Inflammatory macrophage treated with lipopolysaccharide for 1 hour (primary cell): ENCODE measurements around the gene ZSCAN25.
A peak's percentile ranks its signal among the peaks of the same experiment; 100 is the strongest.
"Not testable (repeated sequence)": the region's sequence is repeated elsewhere in the genome, so short reads cannot be mapped to it uniquely, and the experiment has no call there.

Experiments
- DNase-seq, 2 donors: peaks; one replicate each; pipeline ENCODE4 v3.0.0-alpha.2; 2020 to 2022

ZSCAN25 gene

DNA sequence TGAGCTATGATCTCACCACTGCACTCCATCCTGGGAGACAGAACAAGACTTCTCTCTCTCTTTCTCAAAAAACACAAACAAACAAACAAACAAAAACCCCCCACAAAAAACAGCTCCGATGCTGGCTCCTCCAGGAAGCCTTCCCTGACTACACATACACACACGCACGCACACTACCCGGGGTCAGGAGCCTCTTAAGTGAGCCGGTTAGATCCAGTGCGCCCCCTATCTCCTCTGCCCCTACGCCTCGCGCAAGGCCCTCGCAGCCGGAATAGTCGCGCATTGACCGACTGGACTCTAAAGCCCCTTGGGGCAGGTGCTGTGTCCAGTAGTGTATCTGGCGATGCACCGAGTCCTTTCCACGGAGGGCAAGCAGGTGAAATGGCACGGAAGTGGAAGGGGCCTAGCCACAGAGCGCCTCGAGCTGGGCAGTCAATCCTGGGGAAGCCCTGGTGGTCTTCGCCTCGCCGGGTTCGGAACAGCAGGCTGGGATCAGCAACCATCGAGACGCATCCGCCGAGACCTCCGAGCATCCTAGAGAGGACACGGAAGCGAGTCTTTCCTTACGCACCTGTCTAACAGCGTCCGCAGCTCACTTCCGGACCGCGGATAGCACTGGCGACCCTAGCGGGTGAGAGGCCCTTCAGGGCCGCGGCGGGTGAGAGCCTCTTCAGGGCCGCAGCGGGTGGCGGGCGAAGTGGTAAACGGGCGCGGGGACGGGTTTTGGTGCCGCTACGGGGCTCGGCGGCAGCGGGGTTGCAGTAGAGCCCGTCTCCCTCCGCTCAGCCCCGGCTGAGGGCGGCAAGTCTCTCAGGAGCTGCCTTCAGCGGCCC, at the start of gene ZSCAN25:
Gene ZSCAN25, plus strand, starts transcription at position 588 of the 833 bp plus-strand sequence. CDS start 2,661 bp downstream, outside the sequence.
- DNase-seq, result peak; percentile 71 to 83

DNA sequence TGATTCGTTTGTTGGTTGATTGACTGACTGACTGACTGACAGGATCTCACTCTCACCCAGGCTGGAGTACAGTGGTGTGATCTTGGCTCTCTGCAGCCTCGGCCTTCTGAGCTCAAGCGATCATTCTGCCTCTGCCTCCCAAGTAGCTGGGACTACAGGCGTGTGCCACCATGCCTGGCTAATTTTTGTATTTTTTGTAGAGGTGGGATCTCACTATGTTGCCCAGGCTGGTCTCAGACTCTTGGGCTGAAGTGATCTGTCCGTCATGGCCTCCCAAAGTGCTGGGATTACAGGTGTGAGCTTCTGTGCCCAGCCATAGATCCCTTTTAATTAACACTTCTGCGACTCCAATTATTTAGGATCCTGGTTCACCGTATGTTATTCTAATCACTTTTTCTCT, 48.0 kb upstream of the ZSCAN25 start:
- not testable (repeated sequence) for DNase-seq

DNA sequence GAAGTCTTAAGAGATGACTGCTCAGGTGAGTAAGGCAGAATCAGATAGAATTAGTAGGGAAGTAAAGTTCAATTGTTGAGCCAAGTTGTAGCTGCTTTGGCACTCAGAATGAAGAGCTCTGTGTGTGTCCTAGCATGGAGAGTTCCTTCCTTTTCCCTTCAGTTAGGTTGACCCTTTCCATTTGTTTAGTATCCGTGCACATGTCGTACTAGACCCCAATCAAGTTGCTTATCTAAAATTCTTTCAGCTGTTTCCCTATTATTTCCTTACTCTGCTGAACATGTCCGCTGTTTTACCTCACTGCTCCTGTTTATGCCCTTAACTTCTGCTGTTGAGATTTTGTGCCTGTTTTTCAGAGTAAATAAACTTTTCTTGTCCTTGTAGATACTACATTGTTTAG, 45.0 kb upstream of the ZSCAN25 start:
- DNase-seq, result no peak

DNA sequence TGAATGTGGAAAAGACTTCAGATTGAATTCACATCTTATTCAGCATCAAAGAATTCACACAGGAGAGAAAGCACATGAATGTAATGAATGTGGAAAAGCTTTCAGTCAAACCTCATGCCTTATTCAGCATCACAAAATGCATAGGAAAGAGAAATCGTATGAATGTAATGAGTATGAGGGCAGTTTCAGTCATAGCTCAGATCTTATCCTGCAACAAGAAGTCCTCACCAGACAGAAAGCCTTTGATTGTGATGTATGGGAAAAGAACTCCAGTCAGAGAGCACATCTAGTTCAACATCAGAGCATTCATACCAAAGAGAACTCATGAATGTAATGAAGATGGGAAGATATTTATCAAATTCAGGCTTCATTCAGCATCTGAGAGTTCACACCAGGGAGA, 43.5 kb upstream of the ZSCAN25 start:
- no peak for DNase-seq

DNA sequence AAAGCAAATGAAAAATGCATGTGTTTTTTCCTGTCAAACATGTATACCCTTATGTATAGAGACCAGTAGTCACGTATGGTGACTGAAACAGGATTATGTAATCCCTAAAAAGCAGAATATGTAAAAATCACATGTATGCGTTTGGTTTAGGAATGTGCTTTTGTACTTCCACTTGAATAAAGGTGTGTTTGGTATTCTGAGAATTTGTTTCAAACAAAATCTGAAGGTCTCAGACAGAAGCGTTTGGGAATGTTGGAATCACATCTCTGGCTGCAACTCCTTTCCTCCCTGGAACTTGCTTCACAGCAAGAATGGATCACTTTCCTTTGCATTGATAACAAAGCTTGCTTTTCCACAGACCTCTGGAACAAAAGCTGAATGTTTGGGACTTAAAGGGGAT, 40.5 kb upstream of the ZSCAN25 start:
- no peak for DNase-seq

DNA sequence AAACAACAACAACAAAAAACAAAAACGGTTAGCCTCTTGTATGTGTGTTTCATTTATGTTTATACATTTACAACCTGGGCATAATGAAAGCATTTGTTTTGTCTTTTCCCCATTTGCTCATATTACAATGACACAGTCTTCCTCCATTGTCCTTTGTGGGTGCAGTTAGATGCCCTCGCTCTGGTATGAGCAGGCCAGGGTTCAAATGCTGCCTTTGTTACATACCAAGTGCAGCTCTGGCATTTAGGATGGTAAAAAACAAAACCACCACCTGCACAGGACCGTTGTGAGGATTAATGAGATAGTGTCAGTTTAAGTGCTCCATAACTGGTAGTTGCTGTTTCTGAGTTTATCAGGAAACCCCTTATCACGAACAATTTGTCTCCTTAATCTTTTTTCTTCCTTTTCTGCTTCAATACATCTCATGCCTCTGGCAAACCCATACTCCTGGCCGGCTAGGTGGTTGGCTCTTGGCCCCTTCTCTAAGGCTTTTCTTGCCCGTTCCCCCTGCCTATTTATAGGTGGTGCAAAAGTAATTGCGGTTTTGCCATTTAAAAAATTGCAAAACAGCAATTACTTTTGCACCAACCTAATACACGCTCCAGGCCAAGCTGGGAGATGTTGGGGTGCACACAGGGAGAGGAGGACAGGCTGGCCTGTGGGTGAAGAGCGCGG, 37.3 kb upstream of the ZSCAN25 start:
- DNase-seq, result no peak

DNA sequence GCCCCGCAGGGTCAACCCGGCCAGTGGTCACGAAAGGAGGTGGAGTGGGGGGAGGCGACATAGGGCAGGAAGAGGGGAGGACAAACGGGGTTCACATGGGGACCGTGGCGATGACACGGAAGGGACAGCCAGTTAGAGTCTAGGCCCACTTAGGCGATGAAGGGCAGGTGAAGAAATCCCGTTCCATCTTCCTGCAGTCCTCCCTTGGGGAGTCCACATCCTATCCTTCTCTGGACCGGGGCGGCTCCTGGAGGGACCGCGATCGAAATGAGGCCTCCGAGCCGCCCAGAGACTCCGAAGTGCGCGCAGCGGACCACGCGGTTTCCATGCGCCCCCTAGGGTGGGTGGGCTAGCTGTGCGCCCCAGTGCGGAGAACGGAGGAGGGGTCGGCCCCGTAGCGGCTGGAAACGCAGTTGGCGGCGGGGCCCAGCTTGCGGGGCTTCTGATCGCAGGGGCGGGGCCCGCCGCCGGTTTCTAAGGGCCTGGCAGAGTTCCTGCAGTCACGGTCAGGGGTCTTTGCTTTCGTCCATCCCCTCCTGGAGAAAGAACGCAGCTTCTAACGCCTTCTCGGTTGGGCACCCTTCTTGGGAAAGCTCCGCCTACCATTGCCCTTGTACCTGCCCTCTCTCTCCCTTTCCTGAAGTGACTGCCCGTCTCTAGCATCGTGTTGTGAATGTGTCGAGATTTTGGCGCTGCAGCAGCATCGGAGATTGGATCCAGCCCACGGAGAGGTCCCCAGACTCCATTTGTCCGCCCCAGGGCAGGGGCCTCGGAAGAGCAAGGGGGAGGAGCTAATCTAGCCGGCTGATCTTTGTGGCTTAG, 36.6 kb upstream of the ZSCAN25 start:
- DNase-seq, result no peak

DNA sequence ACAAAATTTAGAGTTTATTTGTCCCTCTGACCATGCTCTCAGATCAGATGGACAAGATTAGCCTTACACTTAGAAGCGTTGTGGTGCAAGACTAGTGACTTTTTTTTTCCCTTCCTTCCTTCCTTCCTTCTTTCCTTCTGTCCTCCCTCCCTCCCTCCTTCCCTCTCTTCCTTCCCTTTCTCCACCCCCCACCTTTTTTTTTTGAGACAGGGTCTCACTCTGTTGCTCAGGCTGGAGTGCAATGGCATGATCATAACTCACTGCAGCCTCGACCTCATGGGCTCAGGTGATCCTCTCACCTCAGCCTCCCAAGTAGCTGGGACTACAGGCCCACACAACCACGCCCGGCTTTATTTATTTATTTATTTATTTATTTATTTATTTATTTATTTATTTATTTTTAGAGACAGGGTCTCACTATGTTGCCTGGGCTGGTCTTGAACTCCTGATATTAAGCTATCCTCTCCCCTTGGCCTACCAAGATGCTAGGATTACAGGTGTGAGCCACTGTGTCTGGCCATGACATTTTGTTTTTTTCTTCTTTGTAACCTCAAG, 35.9 kb upstream of the ZSCAN25 start:
- DNase-seq, result not testable (repeated sequence)

DNA sequence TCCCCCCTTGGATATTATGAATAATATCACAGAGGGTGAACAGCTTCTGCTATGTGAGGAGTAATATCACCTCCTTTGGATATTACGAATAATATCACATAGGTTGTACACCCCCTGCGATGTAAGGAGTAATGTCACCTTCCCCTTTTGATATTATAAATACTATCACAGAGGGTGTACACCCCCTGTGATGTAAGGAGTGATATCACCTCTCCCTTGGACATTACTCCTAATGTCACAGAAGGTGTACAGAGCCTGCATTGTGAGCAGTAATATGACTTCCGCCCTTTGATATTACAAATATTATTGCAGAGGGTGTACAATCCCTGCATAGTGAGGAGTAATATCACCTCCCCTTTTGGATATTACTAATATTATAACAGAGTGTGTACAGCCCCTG, 27.9 kb upstream of the ZSCAN25 start:
- no peak for DNase-seq

DNA sequence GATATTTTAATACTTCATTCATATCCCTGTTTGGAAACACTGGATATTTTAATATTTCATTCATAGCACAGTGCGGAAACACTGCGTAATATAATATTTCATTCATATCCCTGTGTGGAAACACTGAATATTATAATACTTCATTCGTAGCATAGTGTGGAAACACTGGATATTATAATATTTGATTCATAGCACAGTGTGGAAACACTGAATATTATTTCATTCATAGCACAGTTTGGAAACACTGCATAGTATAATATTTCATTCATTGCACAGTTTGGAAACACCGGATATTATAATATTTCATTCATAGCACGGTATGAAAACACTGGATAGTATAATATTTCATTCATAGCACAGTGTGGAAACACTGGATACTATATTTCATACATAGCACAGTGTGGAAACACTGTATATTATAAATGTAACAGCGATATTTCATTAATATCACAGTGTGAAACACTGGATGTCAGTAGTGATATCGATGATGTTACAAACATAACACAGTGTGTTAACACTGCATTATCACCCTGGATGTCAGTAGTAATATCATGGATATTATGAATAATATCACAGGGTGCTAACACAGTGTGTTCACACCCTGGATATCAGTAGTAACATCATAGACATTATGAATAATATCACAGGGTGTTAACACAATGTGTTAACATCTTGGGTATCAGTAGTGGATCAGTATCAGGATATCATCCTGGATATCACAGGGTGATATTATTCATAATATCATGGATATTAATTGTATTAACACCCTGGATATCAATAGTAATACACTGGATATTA, 21.6 kb upstream of the ZSCAN25 start:
- DNase-seq, result peak; percentile 40 to 53

DNA sequence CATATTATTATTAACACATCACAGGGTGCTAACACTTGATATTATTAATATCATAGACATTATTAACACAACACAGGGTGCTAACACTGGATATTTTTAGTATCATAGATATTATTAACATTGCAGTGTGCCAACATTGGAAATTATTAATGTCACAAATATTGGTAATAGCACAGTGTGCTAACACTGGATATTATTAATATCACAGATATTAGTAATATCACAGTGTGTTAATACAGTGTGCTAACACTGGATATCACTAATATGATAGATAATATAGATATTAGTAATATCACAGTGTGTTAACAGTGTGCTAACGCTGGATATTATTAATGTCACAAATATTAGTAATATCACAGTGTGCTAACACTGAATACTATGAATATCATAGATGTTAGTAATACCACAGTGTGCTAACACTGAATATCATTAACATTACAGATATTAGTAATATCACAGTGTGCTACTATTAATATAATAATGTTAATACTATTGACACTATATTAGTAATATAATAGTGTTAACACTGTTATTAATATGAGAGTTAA, 20.3 kb upstream of the ZSCAN25 start:
- DNase-seq, result no peak

DNA sequence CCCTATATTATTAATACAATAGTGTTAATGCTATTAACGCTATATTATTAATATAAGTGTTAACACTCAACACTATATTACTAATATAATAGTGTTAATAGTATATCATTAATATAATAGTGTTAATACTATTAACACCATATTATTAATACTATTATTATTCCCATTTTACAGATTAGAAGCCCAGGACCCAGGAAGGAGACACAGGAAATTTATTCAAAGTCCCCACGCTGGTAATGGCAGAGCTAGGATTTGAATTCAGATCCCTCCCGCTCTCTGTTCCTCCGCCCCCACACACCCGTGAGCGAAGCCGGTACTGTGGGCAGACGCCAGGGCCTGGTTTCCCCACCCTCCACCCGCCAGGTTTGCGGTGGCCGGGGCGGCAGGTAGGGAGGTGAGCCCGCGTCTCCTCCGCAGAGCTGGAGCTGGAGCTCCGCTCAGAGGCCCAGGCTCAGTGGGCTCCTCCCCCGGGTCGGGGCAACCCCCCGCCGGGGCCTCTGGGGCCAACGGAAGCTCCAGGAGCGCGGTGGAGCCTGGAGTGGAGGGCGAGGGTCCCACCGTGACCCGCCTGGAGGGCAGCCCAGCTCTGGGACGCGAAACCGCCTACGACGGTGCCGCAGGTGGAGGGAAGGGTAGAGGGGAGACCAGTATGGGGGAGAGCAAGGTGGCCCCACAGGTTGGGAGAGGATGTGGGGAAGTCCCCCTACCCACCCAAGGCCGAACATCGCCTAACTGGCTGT, 18.8 kb upstream of the ZSCAN25 start, which contains the start of gene TMEM225B:
Gene TMEM225B, plus strand, starts transcription at position 506 of the 740 bp plus-strand sequence. CDS start 6,122 bp downstream, outside the sequence.
- no peak for DNase-seq

DNA sequence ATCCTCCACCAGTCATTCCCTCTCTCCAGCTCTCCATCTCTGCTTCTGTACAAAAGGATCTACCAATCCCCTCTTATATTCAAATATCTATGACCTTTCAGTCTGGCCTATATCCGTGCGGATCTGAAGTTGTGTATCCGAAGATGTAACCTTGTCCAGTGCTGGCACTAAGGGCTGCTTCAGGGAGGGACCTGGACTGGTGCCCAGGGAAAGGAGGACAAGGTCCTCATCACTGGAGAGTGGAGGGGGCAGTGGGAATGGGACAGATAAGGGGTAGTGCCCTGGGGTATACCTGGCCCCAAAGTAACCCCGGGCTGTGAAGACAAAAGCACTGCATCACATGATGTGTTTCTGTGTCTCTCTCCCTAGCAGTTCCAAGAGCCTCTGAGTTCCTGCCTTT, 16.9 kb upstream of the ZSCAN25 start:
- DNase-seq, result no peak

DNA sequence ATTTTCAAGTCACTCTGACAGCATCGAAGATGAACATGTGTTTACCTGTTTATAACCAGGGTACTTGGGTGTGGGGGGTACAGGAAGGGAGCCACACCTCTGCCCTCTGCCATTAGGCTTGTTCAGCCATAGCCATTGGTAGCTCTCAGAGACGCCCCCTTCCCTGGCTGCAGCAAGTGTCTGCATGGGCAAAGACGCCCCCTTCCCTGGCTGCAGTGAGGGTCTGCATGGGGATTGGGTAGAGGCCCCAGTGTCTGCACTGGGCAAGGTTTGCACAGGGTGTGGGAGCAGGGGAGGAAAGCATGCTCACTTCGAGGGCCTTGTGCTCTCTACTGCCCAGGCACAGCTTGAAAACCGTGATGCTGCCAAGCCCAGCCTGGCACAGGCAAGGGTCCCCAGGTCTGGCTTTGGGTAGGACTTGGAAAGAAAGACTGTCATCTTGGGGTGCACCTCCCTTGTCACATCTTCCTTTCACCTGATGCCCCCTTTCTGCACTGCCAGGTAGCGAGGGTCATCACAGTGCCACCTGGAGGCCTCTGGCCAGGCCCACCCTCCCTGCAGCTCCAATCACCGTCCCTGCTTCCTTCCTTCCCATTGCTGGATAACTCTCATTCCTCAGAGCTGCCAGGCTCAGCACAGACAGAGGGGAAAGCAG, 15.0 kb upstream of the ZSCAN25 start:
- no peak for DNase-seq

DNA sequence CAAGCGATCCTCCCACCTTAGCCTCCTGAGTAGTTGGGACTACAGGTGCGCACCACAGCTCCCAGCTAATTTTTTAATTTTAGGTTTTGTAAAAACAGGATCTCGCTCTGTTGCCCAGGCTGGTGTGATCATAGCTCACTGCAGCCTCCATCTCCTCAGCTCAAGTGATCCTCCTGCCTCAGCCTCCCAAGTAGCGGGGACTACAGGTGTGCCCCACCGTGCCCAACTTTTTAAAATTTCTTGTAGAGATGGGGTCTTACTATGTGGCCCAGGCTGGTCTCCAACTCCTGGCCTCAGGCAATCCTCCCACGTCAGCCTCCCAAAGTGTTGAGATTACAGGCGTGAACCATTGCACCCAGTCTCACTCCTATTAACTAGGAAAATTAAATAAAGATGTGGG, 11.2 kb upstream of the ZSCAN25 start:
- no peak for DNase-seq

DNA sequence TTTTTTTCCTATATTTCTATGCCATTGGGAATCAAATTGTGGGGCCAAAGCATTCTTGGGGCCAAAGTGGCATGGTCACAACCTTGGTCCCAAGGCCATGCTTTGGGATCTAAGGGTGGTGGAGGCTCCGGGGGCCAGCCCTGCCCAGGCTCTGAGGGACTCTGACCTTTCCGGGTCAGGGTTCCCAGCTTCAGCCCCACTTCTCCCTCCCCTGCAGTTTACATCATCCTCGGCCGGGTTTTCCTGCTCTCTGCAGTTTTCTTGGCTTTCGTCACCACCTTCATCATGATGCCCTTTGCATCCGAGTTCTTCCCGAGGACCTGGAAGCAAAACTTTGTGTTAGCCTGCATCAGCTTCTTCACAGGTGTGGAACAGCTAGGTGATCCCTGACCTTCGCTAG, 10.2 kb upstream of the ZSCAN25 start:
- no peak for DNase-seq

DNA sequence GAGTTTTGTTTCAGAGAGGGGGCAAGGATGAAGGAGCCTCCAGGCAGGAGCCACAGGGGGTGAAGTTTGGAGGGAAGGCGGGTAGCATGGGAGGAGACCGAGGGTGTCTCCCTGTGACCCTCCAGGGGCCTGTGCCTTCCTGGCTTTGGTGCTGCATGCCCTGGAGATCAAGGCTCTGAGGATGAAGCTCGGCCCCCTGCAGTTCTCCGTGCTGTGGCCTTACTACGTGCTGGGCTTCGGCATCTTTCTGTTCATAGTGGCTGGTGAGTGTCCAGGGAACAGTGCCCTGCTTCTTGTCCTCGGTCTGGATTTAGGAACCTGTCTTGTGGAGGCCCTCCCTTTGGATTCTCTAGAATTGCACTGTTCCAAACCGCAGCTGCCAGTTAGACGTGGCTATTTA, 9.2 kb upstream of the ZSCAN25 start:
- DNase-seq, result no peak

DNA sequence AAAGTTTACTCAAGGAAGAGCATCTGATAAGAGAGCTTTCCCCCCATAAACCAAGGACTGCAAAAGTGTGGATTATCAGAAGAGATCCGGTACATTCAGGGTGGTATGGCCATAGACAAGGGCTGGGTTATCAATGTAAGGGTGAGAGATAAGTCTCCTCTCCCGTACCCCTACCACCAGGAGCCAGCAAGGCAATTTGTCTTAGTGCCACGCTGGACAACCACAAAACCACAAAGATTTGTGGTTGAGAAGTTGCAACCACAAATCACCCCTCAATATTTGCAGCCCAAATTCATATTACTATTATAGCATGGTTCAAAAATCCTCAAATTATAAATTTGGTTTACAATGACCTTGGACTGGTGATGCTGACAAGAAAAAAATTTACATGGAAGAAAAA, 2.3 kb upstream of the ZSCAN25 start:
- no peak for DNase-seq

DNA sequence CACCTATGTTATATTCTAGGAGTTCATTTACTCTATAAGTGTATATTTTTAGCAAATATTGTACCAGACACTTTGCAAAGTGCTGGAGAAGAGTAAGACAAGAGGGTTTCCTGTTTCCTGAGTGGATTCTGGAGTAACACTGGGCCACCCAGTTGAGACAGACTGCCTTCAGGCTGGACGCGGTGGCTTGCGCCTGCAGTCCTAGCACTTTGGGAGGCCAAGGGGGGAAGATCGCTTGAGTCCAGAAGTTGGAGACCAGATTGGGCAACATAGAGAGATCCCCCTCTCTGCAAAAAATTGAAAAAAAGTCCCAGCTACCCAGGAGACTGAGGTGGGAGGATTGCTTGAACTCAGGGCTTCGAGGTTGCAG, 772 bp upstream of the ZSCAN25 start:
- peak in 1 of 2 donors; percentile 11 for DNase-seq

DNA sequence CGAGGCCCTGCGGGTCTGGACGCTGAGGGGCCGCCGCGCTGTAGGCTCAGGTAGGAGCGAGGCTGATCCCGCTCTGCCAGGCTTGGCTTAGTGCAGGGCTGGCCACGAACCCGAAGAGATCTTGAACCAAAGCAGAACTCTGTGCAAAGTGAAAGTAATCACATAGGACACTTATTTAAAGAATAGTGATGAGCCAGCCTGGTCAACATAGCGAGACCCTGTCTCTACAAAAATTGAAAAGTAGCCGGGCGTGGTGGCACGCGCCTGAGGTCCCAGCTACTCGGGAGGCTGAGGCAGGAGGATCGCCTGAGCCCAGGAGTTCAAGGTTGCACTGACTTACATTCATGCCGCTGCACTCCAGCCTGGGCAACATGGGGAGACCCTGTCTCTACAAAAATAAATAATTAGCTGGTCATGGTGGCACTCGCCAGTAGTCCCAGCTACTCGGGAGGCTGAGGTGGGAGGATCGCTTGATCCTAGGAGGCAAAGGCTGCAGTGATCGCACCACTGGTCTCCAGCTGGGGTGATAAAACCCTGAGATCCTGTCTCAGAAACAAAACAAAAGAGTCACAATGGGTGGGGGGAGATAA, 541 bp downstream of the ZSCAN25 start:
- DNase-seq, result peak; percentile 10 to 26
